ENCODE data around the gene EDAR. TPM values are rescaled to one million over a fixed set of nuclear protein-coding genes. Genes with fewer than 3 reads are reported as not detected.
A peak's percentile ranks its signal among the peaks of the same experiment; 100 is the strongest.

Gene EDAR
- total RNA-seq, 2 donors from 2014 or later, result 0.37 to 1.3 TPM

DNA sequence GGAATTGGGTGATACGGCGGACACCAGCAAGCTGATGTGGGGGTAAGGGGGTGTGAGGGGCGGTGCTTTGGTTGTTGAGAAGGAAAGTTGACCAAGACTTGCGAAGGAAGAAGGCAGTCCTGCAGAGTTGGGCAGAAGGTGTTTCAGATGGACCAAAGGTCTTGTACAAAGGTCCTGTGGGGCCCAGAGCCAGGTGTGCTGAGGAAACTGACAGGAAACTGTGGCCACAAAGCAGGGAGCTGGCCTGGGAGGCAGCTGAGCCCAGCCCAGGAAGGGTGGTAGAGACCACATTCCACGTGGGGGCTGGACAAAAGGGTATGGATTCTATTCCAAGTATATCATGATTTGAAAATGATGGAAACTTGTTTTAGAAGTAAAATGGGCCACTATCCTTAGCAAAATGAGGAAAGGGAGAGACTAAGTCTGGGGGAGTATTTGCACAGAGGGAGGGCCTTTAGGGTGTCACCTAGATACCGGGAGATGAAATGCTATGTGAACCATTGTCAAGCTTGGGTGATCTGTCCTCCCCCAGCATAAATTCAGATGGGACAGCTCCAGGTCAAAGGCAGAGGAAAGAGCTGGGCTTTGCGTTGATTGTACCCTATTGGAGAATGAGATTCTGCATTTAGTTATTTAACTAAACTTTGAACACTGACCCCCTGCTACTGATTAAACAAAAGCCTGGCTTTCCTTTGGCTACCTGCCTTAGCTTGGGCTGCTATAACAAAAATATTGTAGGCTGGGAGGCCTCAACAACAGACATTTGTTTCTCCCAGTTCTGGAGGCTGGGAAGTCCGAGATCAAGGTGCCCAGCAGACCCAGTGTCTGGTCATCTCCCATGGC is 4.3 kb upstream of the EDAR start:
- peaks cover 16% of the 10 kb centered on the region for H3K4me1 Mint-ChIP-seq
- no peak overlapping the region for H3K27ac Mint-ChIP-seq
- no peak for DNase-seq
- no peak for ATAC-seq
- no peak overlapping the region for H3K4me3 Mint-ChIP-seq
- H3K9me3 ChIP-seq (ENCODE audit: control insufficient read depth, low read length, poor library complexity, severe bottlenecking), result no peaks in the 10 kb centered on the region
- no peaks in the 10 kb centered on the region for H3K36me3 Mint-ChIP-seq (ENCODE audit: low read depth)
- peaks cover 17% of the 10 kb centered on the region for H3K27me3 Mint-ChIP-seq

DNA sequence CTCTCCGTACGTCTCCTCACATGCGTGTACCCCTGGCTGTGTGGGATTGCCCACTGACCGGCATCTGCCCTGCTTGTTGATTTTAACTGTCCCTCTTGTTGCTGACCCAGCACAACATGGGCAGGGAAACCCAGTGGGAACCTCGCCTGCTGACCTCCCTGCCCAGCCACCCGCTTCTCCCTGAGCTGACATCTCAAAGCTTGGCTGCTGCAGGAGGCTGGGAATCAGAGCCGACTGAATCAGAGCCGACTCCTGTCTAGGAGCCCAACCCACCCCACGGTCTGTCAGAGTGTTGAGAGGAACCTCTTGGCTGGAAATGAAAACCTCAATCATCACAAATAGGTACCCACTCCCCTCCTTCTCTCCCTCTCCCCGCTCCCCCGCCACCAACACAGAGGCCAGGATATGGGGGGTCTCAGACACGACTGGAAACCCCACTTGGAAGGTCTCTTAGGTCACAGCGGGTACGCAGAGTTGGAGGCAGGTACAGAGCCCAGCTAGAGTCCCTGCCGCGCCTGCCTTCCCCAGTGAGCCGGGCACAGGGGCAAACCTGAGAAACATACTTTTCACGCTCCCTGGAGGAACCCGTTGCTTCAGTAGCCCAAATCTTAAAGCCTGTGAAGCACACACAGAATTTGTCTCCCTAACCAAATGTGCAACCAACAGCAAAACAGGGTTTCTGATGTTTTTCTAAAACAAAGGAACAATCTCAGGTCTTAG is 784 bp downstream of the EDAR start:
- Mint-ChIP-seq H3K27me3 (peaks cover 32% of the 10 kb centered on the region), H3K4me3 (peak overlapping the region; percentile 81), H3K4me1 (peaks cover 25% of the 10 kb centered on the region), H3K27ac (peak overlapping the region; percentile 56), H3K36me3 (ENCODE audit: low read depth) (no peaks in the 10 kb centered on the region)
- DNase-seq (no peak), ATAC-seq (peak; percentile 29)
- no peaks in the 10 kb centered on the region for H3K9me3 ChIP-seq (ENCODE audit: control insufficient read depth, low read length, poor library complexity, severe bottlenecking)

DNA sequence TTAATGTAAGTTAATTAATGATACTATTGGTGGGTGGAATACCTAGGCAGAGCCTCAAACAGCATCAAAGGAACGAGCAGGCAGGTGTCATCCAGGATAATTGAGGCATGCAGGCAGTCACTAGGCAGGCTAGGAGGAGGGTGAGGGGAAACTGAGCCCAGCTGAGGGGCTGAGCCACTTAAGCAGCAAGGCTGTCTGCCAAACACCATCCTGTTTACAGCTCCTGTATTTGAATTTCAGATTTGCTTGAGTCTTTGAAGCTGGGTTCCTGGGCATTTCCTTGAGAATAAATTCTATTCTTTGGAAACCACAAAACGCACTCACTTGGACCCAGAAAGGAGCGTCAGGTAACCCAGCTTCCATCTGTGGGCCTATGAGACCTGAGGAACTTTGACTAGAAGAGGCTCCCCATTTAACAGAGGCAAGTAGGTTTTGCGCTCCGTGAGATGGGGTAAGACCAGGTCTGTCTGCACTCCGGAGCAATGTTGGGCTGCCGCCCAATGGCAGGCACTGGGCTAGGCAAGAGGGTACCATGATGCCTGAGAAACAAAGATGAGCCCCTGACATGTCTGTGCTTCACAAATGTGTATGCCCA is 2.0 kb downstream of the EDAR start:
- peak; percentile 35 for ATAC-seq

DNA sequence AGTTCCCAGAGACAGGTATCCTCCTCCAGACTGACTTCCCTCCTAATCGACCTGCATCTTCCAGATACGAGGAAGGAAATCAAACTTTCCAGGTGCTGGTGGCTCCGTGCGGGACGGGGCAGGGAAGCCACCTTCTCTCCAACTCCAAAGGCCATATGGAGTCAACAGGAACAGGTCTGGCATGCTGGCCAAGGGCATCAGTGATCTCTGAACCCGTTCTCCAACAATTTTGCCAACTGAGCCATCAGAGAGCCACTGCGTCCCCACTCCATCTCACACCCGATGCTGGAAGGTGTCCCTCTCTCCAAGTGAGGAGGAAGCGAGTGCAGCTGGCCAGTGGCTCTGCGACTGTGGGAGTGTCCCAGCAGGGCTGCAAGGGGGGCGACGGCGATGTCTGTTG is 5.4 kb downstream of the EDAR start:
- DNase-seq (no peak), ATAC-seq (no peak)
- H3K27me3 Mint-ChIP-seq, result peaks cover 29% of the 10 kb centered on the region
- peaks cover 18% of the 10 kb centered on the region for H3K4me1 Mint-ChIP-seq
- H3K36me3 Mint-ChIP-seq (ENCODE audit: low read depth), result peaks cover 2% of the 10 kb centered on the region
- H3K27ac Mint-ChIP-seq, result no peak overlapping the region
- no peak overlapping the region for H3K4me3 Mint-ChIP-seq
- H3K9me3 ChIP-seq (ENCODE audit: control insufficient read depth, low read length, poor library complexity, severe bottlenecking), result no peaks in the 10 kb centered on the region

More for the DNA sequence above, 2.0 kb downstream of the EDAR start:
- H3K4me1 Mint-ChIP-seq, result peaks cover 22% of the 10 kb centered on the region
- H3K36me3 Mint-ChIP-seq (ENCODE audit: low read depth), result no peaks in the 10 kb centered on the region
- no peak for DNase-seq
- H3K27ac Mint-ChIP-seq, result no peak overlapping the region
- peaks cover 32% of the 10 kb centered on the region for H3K27me3 Mint-ChIP-seq
- H3K4me3 Mint-ChIP-seq, result peak overlapping the region; percentile 64
- H3K9me3 ChIP-seq (ENCODE audit: control insufficient read depth, low read length, poor library complexity, severe bottlenecking), result no peaks in the 10 kb centered on the region

DNA sequence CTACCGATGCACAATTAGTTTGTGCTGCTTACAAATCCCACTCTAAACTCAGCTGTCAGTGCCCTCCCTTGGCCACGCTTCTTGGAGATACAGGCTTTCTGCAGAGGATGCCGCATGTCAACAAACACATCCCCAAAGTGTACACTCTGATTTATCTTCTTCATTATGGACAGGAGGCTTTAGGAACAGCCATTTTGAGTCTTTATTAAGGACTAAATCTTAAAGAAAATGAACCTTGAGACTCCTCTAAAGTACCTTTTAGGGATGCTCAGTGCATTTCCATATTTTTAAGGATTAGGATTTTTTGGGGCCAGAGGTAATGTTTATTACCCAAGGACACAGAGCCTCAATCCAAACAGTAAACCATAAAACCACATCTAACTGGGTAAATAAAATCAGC is 6.0 kb downstream of the EDAR start:
- Mint-ChIP-seq H3K27me3 (peaks cover 24% of the 10 kb centered on the region), H3K4me1 (peaks cover 16% of the 10 kb centered on the region), H3K4me3 (no peak overlapping the region), H3K27ac (no peak overlapping the region), H3K36me3 (ENCODE audit: low read depth) (peaks cover 2% of the 10 kb centered on the region)
- no peaks in the 10 kb centered on the region for H3K9me3 ChIP-seq (ENCODE audit: control insufficient read depth, low read length, poor library complexity, severe bottlenecking)
- ATAC-seq, result no peak
- no peak for DNase-seq

DNA sequence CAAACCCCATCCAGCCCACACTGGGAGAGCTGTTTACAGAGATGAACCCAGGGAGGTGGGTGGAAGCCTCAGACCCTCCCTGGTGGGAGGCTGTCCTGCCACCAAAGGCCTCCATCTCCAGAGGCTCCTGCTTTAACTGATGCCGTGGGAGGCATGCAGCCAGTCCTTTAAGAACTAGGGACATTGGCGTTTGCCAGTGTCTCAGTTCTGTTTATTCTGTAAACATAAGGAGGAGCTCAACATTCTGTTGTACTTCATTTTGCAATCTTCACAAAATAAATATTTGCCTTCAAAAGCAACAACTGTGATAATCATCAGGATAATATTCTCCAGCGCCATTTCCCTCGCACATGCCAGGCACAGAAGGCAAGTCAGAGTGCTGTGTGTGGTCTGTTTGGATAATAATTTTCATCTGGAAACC is 6.8 kb downstream of the EDAR start:
- Mint-ChIP-seq H3K27me3 (peaks cover 20% of the 10 kb centered on the region), H3K36me3 (ENCODE audit: low read depth) (peaks cover 2% of the 10 kb centered on the region), H3K4me1 (peaks cover 13% of the 10 kb centered on the region), H3K4me3 (no peak overlapping the region), H3K27ac (peak overlapping the region; percentile 29)
- DNase-seq, result no peak
- no peaks in the 10 kb centered on the region for H3K9me3 ChIP-seq (ENCODE audit: control insufficient read depth, low read length, poor library complexity, severe bottlenecking)
- no peak for ATAC-seq

DNA sequence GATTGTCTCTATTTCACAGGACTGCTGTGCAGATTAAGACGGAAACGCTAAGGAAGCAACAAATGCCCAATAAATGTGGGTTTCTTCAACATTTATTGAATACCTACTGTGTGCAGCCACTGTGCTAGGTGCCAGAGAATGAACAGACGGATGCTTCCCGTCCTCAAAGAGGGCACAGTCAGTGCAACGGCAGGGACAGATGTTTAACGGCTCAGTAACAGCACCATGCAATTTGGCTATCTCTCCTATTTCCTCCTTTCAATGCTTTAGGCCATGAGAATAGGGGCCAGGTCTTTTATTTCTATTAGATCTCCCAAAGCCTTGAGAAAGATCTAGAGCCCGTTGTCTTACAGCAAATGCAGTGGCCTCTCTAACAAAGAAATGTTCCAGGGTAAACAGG is 7.2 kb downstream of the EDAR start:
- H3K36me3 Mint-ChIP-seq (ENCODE audit: low read depth), result peaks cover 2% of the 10 kb centered on the region
- ATAC-seq (no peak), DNase-seq (no peak)
- H3K27me3 Mint-ChIP-seq, result peaks cover 16% of the 10 kb centered on the region
- no peak overlapping the region for H3K4me3 Mint-ChIP-seq
- no peaks in the 10 kb centered on the region for H3K9me3 ChIP-seq (ENCODE audit: control insufficient read depth, low read length, poor library complexity, severe bottlenecking)
- H3K27ac Mint-ChIP-seq, result peak overlapping the region; percentile 29
- peaks cover 11% of the 10 kb centered on the region for H3K4me1 Mint-ChIP-seq

DNA sequence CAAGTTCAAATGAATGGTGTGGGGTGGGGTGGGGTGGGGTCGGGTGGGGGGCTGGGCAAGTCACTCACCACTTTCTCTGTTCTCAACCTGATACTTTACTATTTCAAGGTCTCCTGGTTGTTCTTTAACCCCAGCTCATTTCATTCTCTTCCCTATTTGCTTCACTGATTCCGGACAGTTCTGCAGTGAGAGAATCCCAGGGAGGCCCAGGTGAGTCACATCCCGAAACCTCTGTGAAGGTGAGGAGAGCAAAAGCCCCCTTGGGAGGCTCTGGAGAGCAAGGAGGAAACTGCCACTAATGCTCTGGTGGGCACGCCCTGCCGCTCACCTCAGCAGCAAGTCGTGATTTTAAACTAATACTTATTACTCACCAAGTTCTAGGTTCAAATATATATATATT is 8.9 kb downstream of the EDAR start:
- no peak for ATAC-seq
- Mint-ChIP-seq H3K36me3 (ENCODE audit: low read depth) (peaks cover 2% of the 10 kb centered on the region), H3K27ac (no peak overlapping the region), H3K27me3 (peaks cover 11% of the 10 kb centered on the region), H3K4me1 (peaks cover 9% of the 10 kb centered on the region), H3K4me3 (no peak overlapping the region)
- DNase-seq, result no peak
- no peaks in the 10 kb centered on the region for H3K9me3 ChIP-seq (ENCODE audit: control insufficient read depth, low read length, poor library complexity, severe bottlenecking)

DNA sequence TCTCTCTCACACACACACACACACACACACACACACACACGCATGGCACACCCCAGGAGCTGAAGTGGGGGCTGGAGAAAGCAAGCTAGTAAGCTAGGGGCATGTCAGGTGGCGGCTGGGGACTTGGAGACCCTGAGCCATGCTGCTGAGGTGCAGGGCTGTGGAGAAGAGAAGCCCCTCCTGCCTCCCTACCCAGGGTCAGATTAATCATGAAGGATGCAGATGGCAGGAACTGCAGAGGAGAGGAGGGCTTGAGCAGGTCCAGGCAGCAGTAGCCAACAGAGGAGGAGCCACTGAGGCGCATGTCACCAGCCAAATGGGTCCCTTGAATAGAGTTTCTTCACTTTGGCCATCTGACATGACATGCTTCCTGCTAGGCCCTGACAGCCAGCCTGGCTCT is 9.6 kb downstream of the EDAR start:
- H3K4me3 Mint-ChIP-seq, result no peak overlapping the region
- H3K27me3 Mint-ChIP-seq, result peaks cover 11% of the 10 kb centered on the region
- ATAC-seq (no peak), DNase-seq (no peak)
- H3K4me1 Mint-ChIP-seq, result peaks cover 11% of the 10 kb centered on the region
- peaks cover 2% of the 10 kb centered on the region for H3K36me3 Mint-ChIP-seq (ENCODE audit: low read depth)
- H3K27ac Mint-ChIP-seq, result no peak overlapping the region
- H3K9me3 ChIP-seq (ENCODE audit: control insufficient read depth, low read length, poor library complexity, severe bottlenecking), result no peaks in the 10 kb centered on the region

DNA sequence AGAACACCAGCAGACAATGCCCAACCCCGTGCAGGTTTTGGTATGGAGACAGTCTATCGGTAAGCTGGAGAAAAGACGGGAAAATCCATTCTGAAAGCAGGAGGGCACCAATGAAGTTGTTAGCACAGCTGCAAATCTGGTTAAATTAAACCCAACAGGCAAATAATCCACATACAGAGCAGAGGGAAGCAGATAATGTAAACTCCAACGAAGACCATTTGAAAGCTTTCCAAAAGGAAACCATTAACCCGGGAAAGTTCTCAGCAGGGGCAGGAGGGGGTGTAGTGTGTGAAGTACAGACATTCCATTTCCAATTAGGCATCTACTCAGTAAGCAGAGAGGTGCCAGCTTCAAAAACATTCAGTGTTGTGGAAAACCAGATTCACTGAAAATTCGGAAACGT is 10.3 kb downstream of the EDAR start:
- Mint-ChIP-seq H3K4me1 (peaks cover 11% of the 10 kb centered on the region), H3K36me3 (ENCODE audit: low read depth) (peaks cover 2% of the 10 kb centered on the region), H3K27ac (no peak overlapping the region), H3K27me3 (peaks cover 10% of the 10 kb centered on the region), H3K4me3 (no peak overlapping the region)
- H3K9me3 ChIP-seq (ENCODE audit: control insufficient read depth, low read length, poor library complexity, severe bottlenecking), result no peaks in the 10 kb centered on the region
- ATAC-seq (no peak), DNase-seq (no peak)

DNA sequence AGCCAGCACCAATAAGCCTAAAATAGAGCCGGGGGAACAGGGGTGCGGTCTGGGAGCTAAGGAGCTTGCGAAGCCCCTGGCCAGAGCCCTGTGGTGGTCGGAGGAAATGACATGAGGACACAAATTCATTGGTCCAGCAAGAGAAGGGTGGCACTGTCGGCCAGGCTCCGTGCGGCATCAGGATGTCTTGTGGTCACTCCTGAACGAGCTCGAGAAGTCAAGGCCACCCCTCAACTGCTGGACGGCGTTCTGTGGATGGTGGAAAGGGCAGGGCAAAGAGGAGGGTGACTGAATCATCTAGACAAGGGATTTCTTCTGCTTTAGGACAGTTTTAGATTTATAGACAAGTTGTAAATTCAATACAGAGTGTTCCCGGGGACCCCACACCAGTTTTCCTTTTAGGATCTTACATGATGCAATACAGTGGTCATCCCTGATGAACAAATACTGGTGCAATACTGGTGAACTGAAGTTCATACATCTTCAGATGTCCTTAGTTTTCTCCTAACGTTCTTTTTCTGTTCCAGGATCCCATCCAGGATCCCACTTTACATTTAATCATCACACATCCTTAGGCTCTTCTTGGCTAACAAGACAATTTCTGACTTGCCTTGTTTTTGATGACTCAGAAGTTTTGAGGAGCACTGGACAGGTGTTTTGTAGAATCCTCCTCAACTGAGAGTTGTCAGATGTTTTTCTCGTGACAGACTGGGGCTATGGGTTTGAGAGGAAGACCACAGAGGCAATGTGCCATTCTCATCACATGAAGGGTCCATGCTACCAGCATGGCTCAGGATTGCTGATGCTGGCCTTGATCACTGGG is 13.2 kb downstream of the EDAR start:
- DNase-seq, result no peak

DNA sequence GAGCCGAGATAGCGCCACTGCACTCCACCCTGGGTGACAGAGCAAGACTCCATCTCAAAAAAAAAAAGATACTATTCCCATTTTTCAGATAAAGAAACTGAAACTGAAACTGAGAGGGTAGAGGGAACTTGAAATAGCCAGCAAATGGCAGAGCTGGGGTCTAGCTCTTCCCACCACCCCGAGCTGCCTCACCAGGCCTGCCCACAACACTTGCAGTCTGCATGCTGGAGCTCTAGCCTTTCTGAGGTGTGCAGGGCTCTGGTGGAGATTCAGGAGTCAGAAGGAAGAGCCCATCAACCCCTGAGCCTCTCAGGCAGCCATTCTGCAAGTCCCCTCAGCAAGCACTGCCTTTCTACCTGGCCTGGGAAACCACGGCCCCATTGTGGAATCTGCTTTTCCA is 14.3 kb downstream of the EDAR start:
- H3K36me3 Mint-ChIP-seq (ENCODE audit: low read depth), result peaks cover 4% of the 10 kb centered on the region
- ATAC-seq, result no peak
- H3K27me3 Mint-ChIP-seq, result peaks cover 7% of the 10 kb centered on the region
- no peak overlapping the region for H3K27ac Mint-ChIP-seq
- peak overlapping the region; percentile 47 for H3K4me3 Mint-ChIP-seq
- no peaks in the 10 kb centered on the region for H3K9me3 ChIP-seq (ENCODE audit: control insufficient read depth, low read length, poor library complexity, severe bottlenecking)
- H3K4me1 Mint-ChIP-seq, result peaks cover 8% of the 10 kb centered on the region
- DNase-seq, result no peak

More for the DNA sequence above, 13.2 kb downstream of the EDAR start:
- Mint-ChIP-seq H3K27ac (no peak overlapping the region), H3K4me1 (peaks cover 8% of the 10 kb centered on the region), H3K36me3 (ENCODE audit: low read depth) (peaks cover 2% of the 10 kb centered on the region), H3K27me3 (no peaks in the 10 kb centered on the region), H3K4me3 (no peak overlapping the region)
- no peaks in the 10 kb centered on the region for H3K9me3 ChIP-seq (ENCODE audit: control insufficient read depth, low read length, poor library complexity, severe bottlenecking)
- ATAC-seq, result no peak

DNA sequence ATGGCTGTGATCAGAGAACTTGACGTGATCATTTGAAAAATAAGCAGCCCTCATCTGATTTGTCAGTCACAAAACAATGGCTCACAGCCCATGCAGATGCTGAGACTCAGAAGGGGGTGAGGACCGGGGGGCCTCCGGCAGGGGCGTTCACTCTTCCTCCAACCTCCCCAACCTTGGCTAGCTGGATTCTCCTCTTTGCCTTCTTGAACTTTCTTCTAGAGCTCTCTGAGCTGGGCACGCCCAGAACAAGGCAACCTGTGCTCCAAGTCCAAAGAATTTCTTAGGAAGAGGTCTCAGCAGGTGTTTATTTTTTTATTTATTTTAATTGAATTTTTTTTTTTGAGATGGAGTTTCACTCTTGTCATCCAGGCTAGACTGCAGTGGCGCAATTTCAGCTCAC is 16.4 kb downstream of the EDAR start:
- H3K4me1 Mint-ChIP-seq, result peaks cover 20% of the 10 kb centered on the region
- H3K4me3 Mint-ChIP-seq, result no peak overlapping the region
- ATAC-seq (no peak), DNase-seq (no peak)
- no peak overlapping the region for H3K27ac Mint-ChIP-seq
- peaks cover 2% of the 10 kb centered on the region for H3K36me3 Mint-ChIP-seq (ENCODE audit: low read depth)
- no peaks in the 10 kb centered on the region for H3K9me3 ChIP-seq (ENCODE audit: control insufficient read depth, low read length, poor library complexity, severe bottlenecking)
- peaks cover 7% of the 10 kb centered on the region for H3K27me3 Mint-ChIP-seq

Measured in T-helper 17 cell (primary cell).